ENCODE data around the gene IFT80.

DNA sequence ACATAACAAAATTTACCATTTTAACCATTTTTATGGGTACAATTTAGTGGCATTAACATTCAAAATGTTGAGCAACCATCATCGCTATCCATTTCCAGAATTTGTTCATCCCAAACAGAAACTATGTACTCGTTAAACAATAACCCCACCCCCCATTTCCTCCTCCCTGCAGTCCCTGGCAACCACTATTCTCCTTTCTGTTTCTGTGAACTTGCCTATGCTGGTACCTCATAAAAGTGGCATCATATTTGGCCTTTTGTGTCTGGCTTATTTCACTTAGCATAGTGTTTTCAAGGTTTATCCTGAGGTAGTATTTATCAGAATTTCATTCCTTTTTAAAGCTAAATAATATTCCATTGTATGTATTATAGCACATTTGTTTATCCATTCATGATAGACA, 141.4 kb downstream of the IFT80 start:
- TF ChIP-seq, protein P1, sequence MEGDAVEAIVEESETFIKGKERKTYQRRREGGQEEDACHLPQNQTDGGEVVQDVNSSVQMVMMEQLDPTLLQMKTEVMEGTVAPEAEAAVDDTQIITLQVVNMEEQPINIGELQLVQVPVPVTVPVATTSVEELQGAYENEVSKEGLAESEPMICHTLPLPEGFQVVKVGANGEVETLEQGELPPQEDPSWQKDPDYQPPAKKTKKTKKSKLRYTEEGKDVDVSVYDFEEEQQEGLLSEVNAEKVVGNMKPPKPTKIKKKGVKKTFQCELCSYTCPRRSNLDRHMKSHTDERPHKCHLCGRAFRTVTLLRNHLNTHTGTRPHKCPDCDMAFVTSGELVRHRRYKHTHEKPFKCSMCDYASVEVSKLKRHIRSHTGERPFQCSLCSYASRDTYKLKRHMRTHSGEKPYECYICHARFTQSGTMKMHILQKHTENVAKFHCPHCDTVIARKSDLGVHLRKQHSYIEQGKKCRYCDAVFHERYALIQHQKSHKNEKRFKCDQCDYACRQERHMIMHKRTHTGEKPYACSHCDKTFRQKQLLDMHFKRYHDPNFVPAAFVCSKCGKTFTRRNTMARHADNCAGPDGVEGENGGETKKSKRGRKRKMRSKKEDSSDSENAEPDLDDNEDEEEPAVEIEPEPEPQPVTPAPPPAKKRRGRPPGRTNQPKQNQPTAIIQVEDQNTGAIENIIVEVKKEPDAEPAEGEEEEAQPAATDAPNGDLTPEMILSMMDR (conservative IDR thresholded peaks at IDR 0.05 in 1 of 2, IDR thresholded peaks at IDR 0.05 in 1 of 2; ENCODE audit: low read depth in 1 of 2, low read length in 2 of 2) = no peak
- TF ChIP-seq EZH2 (IDR thresholded peaks at IDR 0.05; ENCODE audit: low read length, missing control alignments) = no peak

All from fibroblast of lung (primary cell).